Muscle layer of colon (tissue), 2 donors: ENCODE measurements around the gene GALNT9.
"Not testable (repeated sequence)": the region's sequence is repeated elsewhere in the genome, so short reads cannot be mapped to it uniquely, and the experiment has no call there.

Experiments
- H3K27ac ChIP-seq: one replicate; pipeline ENCODE4 v1.7.0; 2013; ENCODE audit warnings: low read depth, mild to moderate bottlenecking, low read length, moderate library complexity
- H3K27me3 ChIP-seq, 2 donors: one replicate each; pipeline ENCODE4 v1.7.0; 2013; ENCODE audit warnings: low read length in 2 of 2, mild to moderate bottlenecking in 2 of 2; ENCODE audit not compliant: insufficient read depth in 2 of 2, control insufficient read depth in 1 of 2
- H3K36me3 ChIP-seq: one replicate; pipeline ENCODE4 v1.7.0; 2013; ENCODE audit warnings: mild to moderate bottlenecking, low read length; ENCODE audit not compliant: insufficient read depth
- H3K4me1 ChIP-seq: one replicate; pipeline ENCODE4 v1.7.0; 2013; ENCODE audit warnings: mild to moderate bottlenecking, low read length; ENCODE audit not compliant: insufficient read depth
- H3K4me3 ChIP-seq, 2 donors: one replicate each; pipeline ENCODE4 v1.7.0; 2013; ENCODE audit warnings: low read length in 2 of 2, low read depth in 1 of 2, mild to moderate bottlenecking in 1 of 2, moderate library complexity in 1 of 2
- H3K9ac ChIP-seq: one replicate; pipeline ENCODE4 v1.7.0; 2013; ENCODE audit warnings: low read length
- H3K9me3 ChIP-seq: one replicate; pipeline ENCODE4 v1.7.0; 2013; ENCODE audit warnings: mild to moderate bottlenecking, low read length
- donor health status: abdominal sarcoma.
- donor health status: Adenocarcinoma of cecum.

The GALNT9 gene

DNA sequence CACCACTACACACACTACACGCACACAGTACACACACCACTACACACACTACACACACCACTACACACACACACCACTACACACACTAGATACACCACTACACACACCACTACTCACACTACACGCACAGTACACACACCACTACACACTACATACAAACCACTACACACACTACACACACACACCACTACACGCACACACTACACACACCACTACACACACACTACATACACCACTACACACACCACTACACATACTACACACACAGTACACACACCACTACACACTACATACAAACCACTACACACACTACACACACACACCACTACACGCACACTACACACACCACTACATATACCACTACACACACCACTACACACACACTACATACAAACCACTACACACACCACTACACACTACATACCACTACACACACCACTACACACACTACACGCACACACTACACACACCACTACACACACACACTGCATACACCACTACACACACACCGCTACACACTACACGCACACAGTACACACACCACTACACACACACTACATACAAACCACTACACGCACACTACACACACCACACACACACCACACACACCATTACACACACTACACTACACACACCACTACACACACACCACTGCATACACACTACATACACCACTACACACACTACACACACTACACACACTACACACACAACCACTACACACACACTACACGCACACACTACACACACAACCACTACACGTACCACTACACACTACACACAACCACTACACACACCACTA is 173.4 kb downstream of the GALNT9 start:
- H3K9ac ChIP-seq: no peak overlapping the region
- H3K27me3 ChIP-seq: no peaks in the 10 kb centered on the region
- no peaks in the 10 kb centered on the region for H3K4me1 ChIP-seq
- H3K27ac ChIP-seq: no peak overlapping the region
- H3K36me3 ChIP-seq: peaks cover 13% of the 10 kb centered on the region
- H3K9me3 ChIP-seq: no peaks in the 10 kb centered on the region
- H3K4me3 ChIP-seq: no peak overlapping the region

DNA sequence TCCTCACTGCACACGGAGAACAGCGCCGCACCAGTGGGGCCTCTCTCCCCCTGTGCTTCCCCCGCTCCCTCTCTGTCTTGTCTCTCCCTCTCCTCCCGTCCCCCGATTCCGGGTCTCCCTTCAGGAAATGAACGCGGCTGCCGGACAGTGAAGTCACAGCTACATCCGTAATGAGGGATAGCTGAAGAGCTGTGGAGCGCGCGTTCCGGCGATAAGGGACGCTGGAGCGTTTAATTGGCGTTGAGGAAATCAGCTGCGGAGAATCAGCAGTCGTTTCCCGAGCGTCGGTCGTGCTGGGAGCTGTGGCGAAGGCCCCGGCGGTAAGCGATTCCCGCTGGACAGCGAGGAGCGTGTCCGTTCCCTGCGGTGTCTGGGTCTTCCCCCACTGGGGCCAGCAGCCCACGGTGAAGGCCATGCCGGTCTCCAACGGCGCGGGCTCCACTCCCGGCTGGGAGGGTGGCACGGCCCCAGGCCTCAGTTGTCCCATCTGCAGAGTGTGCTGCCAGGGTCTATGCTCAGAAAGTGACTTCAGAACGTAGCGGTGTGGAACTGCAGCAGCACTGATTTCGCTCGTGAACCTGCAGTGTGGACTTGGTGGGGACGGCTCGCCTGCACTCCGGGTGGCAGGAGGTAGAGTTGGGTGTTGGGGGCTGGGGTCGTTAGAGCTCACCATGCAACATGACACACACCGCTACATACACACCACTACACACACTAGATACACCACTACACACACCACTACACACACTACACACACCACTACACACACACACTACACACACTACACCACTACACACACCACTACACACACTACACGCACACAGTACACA is 174.2 kb downstream of the GALNT9 start:
- no peaks in the 10 kb centered on the region for H3K27me3 ChIP-seq
- H3K36me3 ChIP-seq: peaks cover 13% of the 10 kb centered on the region
- no peak overlapping the region for H3K27ac ChIP-seq
- no peaks in the 10 kb centered on the region for H3K9me3 ChIP-seq
- no peaks in the 10 kb centered on the region for H3K4me1 ChIP-seq
- no peak overlapping the region for H3K9ac ChIP-seq
- no peak overlapping the region for H3K4me3 ChIP-seq

DNA sequence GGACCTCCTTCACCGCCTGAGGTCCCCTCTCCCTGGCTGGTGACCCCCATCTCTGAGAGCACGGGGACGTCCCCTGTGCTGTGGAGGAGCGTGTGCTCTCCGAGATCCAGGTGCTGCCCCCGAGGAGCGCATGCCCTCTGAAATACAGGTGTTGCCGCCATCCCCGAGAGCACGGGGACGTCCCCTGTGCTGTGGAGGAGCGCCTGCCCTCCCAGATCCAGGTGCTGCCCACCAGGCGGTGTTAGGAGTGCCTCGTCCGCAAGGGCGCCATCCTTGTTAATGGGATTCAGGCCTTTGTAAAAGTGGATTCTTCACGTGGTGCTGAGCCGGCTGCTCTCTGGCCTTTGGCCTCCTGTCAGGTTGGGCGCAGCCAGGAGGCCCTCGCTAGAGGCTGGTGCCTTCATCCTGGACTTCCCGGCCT is 175.0 kb downstream of the GALNT9 start:
- Histone ChIP-seq H3K36me3 (peaks cover 13% of the 10 kb centered on the region), H3K4me3 (peak overlapping the region in 1 of 2 donors; percentile 57), H3K9me3 (no peaks in the 10 kb centered on the region), H3K4me1 (no peaks in the 10 kb centered on the region), H3K27me3 (no peaks in the 10 kb centered on the region), H3K9ac (peak overlapping the region; percentile 37), H3K27ac (no peak overlapping the region)

GRCh38 chr12:132153501-132154340 is 175.7 kb downstream of the GALNT9 start:
- peak overlapping the region; percentile 37 for H3K9ac ChIP-seq
- no peaks in the 10 kb centered on the region for H3K9me3 ChIP-seq

GRCh38 chr12:132152953-132153352 is 176.4 kb downstream of the GALNT9 start:
- H3K4me1 ChIP-seq: no peaks in the 10 kb centered on the region
- H3K36me3 ChIP-seq: peaks cover 10% of the 10 kb centered on the region
- H3K27ac ChIP-seq: no peak overlapping the region
- no peak overlapping the region for H3K9ac ChIP-seq
- no peaks in the 10 kb centered on the region for H3K9me3 ChIP-seq
- H3K27me3 ChIP-seq: no peaks in the 10 kb centered on the region
- H3K4me3 ChIP-seq: no peak overlapping the region

More at GRCh38 chr12:132153501-132154340, 175.7 kb downstream of the GALNT9 start:
- no peak overlapping the region for H3K27ac ChIP-seq
- H3K36me3 ChIP-seq: peaks cover 13% of the 10 kb centered on the region
- no peaks in the 10 kb centered on the region for H3K27me3 ChIP-seq
- H3K4me1 ChIP-seq: no peaks in the 10 kb centered on the region
- peak overlapping the region; percentile 17 to 57 for H3K4me3 ChIP-seq

DNA sequence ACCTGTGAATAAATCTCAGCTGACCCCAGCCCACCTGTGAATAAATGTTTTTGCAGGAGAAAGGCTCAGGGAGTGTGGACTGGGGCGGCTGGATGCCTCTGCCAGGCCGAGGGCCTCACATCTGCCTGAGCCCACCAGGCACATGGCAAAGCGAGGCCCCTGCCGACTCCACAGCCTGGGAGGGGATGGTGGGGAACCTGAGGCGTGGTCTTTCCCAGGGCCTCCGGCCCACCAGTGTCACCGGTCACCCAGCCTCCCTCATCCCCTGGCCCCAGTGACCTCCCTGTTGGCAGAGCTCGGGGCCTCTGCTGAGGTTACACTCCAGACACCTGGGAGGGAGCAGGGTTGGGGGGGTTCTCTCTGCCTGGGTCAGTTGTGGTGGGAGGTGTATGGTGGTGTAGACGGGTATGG is 177.0 kb downstream of the GALNT9 start:
- no peaks in the 10 kb centered on the region for H3K4me1 ChIP-seq
- no peaks in the 10 kb centered on the region for H3K9me3 ChIP-seq
- peaks cover 6% of the 10 kb centered on the region for H3K36me3 ChIP-seq
- H3K27me3 ChIP-seq: no peaks in the 10 kb centered on the region
- no peak overlapping the region for H3K4me3 ChIP-seq
- H3K27ac ChIP-seq: no peak overlapping the region
- no peak overlapping the region for H3K9ac ChIP-seq

GRCh38 chr12:132151766-132152410 is 177.5 kb downstream of the GALNT9 start:
- Histone ChIP-seq H3K27ac (no peak overlapping the region), H3K36me3 (peaks cover 6% of the 10 kb centered on the region), H3K27me3 (no peaks in the 10 kb centered on the region), H3K9me3 (no peaks in the 10 kb centered on the region), H3K4me3 (no peak overlapping the region), H3K4me1 (no peaks in the 10 kb centered on the region), H3K9ac (no peak overlapping the region)

GRCh38 chr12:132151145-132151765 is 178.1 kb downstream of the GALNT9 start:
- Histone ChIP-seq H3K27me3 (no peaks in the 10 kb centered on the region), H3K4me3 (no peak overlapping the region), H3K36me3 (peaks cover 6% of the 10 kb centered on the region), H3K9ac (no peak overlapping the region), H3K9me3 (no peaks in the 10 kb centered on the region), H3K4me1 (no peaks in the 10 kb centered on the region), H3K27ac (no peak overlapping the region)

DNA sequence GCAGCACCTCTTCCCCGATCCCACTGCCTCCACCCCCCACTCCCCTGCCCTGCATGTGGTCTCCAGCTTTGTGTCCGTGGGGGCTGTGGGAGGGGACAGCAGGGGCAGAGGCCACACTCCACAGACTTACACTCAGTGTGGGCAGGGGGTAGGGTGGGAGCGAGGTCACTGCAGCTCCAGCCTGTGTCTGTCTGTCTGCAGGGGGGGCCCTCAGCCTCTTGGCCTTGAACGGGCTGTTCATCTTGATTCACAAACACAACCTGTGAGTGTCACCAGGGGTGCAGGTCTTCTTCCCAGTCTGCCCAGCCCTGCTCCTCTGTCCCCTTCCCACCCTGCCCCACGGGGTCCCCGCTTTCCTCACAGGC is 178.6 kb downstream of the GALNT9 start:
- Histone ChIP-seq H3K27ac (no peak overlapping the region), H3K36me3 (peaks cover 5% of the 10 kb centered on the region), H3K9me3 (no peaks in the 10 kb centered on the region), H3K27me3 (no peaks in the 10 kb centered on the region), H3K4me1 (peaks cover under 1% of the 10 kb centered on the region), H3K4me3 (no peak overlapping the region), H3K9ac (no peak overlapping the region)

- not testable (repeated sequence) for H3K27ac ChIP-seq, H3K36me3 ChIP-seq, H3K27me3 ChIP-seq, H3K9ac ChIP-seq, H3K4me3 ChIP-seq, H3K9me3 ChIP-seq
- H3K4me1 ChIP-seq: peaks cover 11% of the 10 kb centered on the region
Measured at GRCh38 chr12:132149526-132149925, 179.9 kb downstream of the GALNT9 start.
